Measurements from ENCODE around the gene B3GALT5.

B3GALT5 gene

DNA sequence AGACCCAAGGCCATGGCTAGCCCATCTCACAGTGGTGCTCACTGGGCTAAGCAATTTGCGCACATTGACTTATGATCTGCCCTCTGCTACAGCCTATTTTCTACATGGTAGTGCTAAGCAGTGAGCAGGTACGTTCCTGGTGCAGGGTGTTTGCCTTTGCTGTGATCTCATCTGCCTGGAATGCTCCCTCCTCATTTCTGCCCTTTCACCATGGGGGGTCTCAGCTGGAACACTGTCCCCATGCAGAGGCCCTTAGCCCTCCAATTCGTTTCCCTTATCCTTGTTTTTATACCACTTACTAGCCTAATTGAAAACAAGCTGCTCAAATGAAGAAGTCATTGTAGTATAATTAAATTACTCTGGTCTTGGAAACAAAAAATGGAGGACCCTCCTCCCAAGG is 2.0 kb upstream of the B3GALT5 start:
- no peak for DNase-seq

DNA sequence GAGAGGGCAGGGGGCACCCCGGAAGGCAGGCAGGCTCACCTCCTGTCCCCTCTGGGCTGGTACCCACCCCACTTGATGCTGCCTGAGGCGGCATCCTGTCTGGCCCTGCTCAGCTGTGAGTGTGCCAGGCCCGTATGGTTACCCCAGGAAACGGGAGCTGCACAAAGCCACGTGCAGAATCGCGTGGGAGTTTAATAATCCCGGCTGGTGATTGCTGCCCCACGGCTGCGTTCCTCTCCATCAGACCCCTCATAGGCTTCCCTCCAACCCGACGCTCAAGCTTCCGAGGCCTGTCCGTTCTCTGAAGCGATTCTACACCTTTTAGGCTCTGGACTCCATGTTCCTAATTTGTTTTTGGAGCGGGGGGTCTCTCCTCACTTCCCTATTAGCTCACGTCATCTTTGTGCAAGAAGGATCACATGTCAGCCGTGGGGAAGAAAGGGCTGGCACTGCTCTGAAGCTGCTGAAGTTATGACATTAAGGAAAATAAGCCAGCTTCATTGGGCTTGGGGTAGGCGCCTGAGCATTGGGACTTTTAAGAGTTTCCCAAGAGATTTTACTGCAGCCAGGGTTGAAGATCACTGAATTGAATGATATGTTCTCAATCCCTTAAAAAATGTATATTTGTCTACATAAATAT is 1.1 kb upstream of the B3GALT5 start:
- DNase-seq, result no peak

DNA sequence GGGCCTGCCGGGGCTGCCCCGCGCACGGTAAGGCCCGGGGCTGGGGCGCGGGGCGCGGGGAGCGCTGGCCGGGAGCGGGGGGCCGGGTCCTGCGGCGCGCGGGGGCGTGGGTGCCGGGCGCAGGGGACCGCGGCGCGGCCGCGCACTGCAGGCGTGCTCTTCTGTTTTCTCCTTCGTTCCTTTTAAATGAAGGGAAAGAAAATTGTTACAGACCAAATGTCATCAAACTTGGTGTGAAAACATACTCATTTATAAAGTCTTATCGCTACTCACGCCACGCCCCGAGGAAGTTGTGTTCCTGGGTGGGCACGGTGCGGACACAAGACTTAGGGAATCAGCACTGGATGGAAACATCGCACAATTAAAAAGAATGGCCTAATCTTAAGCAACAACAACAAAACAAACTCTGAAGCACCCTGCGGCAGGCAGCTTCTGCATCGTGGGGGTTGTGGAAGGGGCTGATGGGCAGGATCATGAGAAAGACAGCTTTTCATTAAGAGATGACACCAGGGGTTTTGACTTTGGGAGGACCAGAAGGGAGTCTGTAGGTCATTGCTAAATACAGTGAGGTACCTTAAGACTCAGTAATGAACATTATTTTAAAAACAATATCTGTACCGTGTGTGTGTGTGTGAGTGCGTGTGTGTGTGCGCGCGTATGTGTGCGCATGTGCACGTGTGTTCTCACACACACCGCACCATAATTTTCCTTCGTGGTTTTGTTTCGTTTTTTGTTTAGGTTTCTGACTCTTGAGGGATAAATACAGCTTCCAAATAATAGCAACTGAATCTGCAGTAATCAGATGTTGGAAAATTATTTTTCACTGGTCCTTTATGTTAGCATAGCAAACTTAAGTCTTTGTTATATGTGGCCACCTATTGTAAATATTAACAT is 548 bp downstream of the B3GALT5 start:
- no peak for DNase-seq

DNA sequence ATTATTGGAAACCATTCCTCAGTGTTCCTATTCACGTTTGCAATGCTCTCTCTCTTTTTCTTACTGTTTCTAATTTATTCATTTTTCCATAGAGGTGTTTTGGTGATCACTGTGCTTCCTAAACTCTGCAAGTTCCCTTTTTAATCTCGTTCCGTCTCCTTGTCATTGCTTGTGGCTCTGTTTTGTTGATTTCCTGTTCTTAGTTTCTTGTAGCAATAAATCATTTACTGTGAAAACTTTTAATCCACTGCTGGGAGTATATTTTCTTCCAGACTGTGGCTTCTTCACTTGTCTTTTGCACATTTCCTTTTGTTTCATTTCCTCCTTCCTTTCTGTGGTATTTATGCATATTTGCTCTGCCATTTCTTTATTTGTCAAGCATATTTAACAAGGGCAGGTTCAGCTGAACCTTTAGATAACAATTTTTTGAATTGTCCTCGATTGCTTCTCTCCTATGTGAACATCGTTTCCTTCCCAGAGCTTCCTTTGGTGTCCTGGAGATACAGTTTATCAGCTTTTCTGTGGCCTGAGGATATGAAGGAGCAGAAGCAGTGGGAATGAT is 3.6 kb downstream of the B3GALT5 start:
- no peak for DNase-seq

DNA sequence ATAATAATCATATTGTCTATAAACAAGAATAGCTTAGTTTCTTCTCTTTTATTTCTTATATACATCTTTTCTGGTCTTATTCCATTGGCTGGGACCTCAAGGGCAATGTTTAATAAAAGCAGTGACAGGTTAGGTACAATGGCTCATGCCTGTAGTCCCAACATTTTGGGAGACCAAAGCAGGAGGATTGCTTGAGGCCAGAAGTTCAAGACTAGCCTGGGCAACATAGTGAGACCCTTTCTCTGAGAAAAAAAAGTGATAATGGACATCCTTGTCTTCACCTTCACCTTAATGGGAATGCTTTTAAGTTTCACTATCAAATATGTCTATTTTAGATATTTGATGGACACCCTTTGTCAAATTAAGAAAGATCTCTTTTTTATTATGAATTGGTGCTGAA is 8.1 kb downstream of the B3GALT5 start:
- DNase-seq, result no peak

DNA sequence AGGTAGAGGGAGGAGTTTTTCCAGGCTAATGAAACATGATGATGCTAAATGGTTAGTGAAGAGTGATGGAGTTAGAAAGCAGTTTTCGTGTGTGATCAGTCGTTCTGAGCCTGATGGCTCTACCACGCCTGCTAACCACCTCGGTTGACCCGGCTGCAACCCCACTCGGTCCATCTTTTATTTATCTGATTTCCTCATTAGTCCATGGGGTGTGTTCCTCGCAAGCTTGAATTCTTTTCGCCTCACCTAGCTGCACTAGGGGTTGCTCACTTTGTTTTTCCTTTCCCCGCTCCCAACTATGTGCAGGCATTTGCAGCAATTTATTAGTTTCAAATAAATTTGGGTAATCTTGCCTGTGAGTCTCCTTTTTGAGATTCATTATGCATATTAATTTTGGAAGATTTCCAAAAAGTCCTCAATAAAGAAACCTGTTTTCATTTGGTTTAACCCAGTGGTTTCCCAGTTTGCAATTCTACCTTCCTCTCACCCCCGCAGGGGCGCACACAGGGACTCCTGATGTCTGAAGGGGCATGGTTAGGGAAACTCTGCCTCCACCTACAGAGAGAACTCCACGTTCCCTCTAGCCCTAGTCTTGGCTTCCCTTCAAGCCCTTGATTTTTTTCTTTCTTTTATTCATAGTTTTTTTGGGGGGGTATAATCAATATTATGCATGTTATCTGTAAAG is 12.6 kb downstream of the B3GALT5 start:
- DNase-seq, result no peak

DNA sequence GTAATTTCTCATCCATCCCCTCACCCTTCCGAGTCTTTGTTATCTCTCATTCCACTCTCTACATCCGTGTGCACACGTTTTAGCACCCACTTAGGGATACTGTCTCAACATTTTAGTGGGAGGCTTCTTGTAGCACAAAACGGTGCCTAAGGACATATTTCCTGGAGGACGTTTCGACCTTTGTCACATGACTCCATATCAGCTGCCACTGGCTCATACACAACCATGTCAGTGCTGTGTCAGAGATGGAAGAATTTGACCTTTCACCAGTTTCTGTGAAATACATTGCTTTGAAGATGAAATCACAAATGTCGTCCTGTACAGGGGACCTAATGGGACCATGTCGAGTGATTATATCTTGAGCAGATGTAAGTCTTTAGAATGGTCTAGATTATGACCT is 15.6 kb downstream of the B3GALT5 start:
- DNase-seq, result no peak

DNA sequence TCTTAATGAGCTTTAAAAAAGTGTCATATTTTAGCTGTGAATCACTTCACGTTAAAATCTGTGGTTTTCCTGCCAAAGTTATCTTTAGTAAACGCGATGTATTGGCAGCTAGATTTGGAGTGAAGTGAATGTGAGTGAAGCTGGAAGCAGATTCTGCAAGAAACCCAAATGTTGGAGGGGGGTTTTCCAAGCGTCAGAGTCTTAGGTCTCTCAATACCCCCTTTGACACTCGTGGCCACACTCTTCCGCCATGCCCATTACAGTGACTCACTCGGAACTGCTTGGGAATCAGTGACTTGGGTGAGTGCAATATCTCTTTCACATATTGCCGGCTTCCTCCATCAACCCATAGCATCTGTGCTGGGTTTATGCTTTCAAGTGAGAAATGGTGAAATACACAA is 17.5 kb downstream of the B3GALT5 start:
- DNase-seq, result no peak

DNA sequence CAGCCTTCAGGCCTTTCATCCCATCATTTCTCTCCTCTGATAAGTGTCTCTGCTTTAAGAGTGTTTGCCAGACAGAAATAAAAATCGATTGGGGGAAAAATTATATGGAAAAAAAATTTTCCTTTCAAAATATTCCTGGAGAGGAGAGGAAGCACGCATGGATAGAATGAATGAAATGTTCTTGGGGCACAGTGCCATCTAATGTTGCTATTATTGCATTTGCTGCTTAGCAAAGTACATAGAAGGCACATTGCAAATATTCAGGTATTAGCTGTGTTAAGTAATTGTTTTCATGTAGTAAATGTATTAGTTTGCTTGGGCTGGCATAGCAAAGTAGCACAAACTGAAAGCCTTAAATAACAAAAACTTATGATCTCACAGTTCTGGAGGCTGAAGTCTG is 18.1 kb downstream of the B3GALT5 start:
- DNase-seq, result no peak

DNA sequence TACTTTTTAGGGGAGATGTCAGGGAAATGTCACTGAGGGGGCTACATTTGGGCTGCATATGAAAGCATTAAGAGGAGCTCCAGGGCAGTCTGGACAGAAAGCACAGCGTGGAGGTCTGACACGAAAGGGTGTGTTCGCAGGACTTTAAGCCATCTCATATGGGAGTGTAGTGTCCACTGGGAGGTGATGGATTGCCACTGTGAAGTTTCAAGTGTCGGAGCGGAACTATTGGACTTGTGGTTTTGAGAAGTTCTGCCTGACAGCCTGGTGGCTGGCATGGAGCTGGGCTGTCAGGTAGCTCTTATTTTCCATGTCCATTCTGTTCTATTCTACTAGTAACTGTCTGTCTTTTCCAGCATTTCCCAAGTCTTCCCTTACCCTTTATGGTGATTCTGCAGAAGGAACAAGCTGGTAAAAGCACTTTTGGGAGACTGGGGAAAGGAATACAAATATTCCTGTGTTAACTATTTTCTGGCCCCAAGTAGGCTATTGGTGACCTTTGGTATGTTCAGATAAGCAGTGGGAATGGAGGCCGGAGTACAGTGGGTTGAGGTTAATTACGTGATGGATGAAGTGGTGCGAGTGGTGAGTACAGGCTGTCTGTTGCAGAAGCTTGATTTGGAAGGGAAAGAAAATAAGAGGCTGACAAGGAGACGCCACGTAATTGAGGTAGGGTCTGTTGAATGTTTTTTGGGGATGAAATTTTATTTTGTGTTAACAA is 19.3 kb downstream of the B3GALT5 start:
- DNase-seq, result no peak

DNA sequence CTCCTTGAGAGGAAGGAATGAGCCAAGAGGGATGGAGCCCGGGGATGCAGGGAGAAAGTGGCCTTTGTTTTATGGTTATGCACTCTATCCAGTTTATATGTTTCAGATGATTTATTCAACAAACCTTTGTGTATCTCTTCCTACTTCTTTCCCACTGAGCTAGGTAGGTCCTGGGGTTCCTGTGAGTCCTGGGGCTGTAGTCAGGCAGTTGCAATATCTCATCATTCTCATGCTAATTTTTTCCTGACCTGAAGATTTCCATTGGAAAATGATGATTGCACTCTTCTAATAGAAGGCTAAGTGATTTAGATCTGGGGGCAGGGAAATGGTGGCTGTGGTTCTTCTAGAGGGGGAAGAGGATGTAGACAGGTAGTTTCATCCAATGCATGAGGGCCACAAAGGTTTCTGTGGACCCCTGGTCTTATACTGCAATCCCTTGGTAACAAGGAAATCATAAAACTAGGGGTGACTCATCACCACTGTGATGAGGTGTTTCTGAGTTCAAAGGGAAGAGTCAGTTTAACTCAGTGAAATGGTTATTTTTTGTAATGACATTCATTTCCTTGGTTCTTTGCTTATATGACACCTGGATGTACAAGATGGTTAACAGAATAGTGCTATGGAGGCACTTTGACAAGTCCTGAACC is 20.2 kb downstream of the B3GALT5 start:
- DNase-seq, result no peak

DNA sequence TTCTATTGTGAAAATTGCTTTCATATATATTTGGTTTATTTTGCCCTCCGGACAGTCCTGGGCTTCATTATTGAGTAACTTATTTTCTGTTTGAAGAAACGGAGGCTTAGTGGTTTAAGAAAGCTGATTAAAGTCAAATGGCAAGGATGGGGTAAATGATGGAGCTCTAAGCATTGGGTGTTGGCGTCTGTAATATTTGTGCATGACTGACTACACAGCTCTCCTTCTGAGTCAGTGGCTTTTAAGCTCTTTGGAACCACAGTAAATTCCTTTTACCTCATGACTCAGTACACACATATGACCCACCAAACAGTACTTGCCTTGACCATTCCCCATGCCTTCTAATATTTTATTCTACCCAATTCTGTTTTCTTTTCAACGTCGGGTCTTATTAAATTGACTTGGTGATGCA is 21.0 kb downstream of the B3GALT5 start:
- DNase-seq, result no peak

DNA sequence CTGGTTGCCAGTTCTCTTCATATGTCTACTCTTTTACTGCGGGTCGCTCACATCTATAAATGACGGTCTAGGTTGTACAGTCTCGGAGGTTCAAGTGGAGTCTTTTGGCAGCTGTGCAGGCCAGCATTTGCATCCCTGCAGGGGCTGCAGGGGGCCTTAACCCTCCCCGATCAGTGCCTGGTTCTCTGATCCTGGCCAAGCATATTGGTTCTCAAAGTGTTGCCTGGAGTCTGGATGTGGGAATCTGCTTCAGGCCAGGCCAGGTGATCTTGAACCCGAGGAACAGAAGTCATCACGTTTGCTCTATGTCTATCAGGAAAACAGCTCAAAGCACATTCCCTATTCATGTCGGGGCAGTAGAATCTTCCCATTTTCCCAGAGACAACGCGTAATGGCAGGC is 21.8 kb downstream of the B3GALT5 start:
- no peak for DNase-seq

DNA sequence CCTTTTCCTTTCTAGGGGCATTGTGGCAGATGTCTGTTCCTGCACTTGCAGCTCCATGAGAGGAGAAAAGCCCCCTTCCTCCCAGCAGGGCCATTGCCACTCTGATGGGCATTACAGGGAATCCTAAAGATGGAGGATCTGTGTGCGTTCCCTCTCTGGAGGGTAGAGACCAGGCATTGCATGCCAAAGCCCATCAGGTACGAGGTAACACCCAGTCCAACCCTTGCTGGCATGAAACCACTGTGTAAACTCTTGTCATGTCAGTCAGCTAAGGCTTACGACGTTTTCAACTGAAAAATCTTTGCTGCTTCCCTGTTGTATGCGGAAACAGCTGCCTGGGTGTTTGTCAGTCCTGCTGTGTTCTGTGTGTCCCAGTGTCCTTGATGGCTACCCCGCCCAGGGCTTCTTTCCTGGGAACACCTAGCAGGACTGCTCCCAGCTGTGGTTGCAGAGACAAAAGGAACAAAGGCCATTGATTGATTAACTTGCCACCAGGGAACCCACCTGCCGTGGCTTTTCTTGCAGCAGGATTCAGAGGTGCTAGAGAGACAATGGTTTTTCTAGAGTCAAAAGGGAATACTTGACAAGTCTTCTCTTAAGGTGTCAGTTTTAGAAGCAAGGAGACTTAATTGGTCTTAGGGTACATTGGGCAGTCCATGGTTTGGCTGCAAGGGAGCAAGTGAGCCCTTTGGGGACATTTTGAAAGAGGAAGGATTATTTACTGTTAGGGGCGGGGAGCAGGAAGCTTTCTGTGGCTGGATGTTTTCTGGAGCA is 24.6 kb downstream of the B3GALT5 start:
- no peak for DNase-seq

DNA sequence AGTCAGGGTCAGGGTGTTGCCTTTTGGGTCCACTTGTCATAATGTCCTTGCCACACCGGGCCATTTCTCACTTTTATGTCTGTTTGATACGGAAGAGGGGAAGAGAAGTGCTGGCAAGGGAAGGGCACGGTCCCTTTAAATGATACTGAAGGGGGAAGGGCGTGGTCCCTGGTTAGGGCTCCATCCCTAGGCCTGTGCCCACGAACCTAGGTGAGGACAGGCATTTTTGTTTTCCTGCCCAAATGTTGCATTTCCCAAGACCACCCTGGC is 25.2 kb downstream of the B3GALT5 start:
- no peak for DNase-seq

DNA sequence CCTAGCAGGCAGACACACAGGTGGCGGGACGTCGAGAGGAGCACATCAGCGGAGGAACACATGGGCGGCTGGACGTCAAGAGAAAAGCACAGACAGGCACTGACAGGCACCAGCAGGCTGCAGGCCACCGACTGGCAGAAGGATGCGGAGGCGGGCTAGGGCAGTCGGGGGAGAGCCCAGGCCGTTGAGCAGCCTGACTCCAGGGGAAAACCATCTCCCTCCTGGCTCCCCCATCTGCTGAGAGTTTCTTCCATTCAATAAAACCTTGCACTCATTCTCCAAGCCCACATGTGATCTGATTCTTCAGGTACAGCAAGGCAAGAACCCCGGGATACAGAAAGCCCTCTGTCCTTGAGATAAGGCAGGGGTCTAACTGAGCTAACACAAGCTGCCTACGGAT is 25.5 kb downstream of the B3GALT5 start:
- DNase-seq, result no peak

DNA sequence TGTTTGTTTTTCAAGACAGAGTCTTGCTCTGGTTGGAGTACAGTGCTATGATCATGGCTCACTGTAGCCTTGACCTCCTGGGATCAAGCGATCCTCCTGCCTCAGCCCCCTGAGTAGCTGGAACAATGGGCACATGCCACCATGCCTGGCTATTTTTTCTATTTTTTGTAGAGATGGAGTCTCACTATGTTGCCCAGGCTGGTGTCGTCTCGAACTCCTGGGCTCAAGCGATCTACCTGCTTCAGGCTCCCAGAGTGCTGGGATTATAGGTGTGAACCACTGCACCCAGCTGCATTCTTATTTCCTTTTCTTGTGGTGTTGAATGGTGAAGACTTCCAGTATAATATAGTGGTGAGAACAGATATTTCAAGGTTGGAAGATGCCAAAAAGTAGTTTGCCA is 28.0 kb downstream of the B3GALT5 start:
- no peak for DNase-seq

DNA sequence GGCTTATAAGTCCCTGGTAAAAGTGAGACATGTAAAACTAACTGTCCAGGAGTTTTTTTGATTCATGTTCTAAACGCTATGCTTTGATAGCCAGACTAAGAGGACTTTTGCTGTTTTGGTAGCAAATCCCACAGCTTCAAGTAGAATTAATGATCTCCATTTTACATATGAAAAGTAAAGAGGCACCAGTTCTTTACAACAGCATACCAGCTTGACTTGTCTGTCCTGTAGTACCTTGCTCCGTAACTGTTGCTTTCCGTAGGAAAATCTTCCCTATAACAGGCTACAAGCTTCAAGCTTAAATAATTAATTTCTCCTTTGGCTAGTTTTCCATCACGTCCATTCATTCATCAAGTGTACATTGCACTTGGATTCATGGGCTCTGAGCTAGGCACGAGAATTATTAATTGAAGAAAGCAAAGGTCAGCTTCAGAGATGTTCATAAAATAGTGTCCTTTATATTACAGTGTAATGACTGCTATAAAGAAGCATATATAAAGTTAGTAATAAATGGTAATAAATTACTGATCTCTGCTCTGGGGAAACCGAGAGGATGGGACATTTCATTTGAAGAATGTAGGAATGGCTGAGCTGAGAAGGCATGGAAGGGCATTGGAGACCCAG is 29.2 kb downstream of the B3GALT5 start:
- DNase-seq, result no peak

DNA sequence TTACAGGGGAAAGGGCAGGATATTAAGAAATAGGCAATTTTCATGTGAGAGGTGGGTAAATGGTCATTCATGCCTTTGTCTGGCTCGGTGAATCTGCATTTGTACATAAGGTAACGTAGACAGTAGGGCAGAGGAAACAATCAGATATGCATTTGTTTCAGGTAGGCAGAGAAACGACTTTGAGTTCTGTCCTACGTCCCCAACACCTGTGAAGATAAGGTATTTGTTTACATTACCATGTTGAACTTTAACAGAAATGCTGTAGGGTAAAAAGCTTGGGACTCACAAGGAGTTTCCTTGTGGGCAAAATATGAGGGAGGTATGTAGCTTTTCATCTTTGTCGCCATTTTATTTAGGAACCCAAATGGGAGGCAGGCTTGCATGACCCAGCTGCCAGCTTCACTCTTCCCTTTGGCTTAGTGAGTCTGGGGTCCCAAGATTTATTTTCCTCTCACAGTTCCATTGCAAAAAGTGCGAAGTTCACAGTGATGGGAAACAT is 31.4 kb downstream of the B3GALT5 start:
- DNase-seq, result no peak

DNA sequence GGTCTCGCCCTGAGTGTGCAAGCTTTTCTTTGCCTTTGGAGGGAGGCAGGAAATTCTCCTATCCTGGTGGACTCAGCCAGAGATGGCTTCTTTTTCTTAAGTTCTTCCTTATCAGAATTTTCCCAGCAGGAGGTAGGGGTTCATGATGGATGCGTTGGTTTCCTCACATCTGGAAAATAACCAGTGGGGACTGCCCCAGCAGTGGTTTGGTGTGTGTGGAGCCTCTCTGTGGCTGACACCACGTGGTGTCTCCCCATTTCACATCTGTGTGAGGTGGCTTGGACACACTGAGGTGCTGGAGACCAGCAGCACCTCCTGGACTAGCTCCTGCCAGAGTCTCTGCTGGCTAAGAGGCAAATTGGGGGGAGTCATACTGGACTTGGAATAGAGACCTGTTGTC is 32.6 kb downstream of the B3GALT5 start:
- no peak for DNase-seq

DNA sequence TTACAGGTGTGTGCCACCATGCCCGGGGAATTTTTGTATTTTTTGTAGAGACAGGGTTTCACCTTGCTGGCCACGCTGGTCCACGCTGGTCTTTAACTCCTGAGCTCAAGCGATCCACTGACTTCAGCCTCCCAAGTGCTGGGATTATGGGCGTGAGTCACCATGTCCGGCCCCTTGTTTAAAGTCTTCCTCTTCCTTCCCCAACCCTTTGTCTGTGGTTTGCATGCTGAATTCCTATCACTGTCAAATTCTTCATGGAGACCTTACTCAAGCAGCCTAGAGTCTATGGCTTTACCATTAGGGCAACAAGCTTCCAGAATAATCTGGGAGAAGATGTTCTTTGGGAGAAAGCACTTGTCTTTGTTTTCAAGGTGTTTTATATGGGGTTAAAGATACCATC is 34.7 kb downstream of the B3GALT5 start:
- no peak for DNase-seq
